Hematopoietic multipotent progenitor cell (in vitro differentiated cells): ENCODE results near the gene BLVRB. TPM values are rescaled to one million over a fixed set of nuclear protein-coding genes. Genes with fewer than 3 reads are reported as not detected.
"Not testable (repeated sequence)": the region's sequence is repeated elsewhere in the genome, so short reads cannot be mapped to it uniquely, and the experiment has no call there.

Experiments
- DNase-seq, 3 donors: peaks; one replicate each; pipeline ENCODE4 v3.0.0-alpha.2; 2011 to 2015; ENCODE audit warnings: low read depth in 2 of 3, low spot score in 2 of 3
- total RNA-seq: library from RNA; depleted of rRNA; stranded (reverse); fragments of >200 nt; gene quantifications from one replicate; pipeline ENCODE4 v1.2.3, GENCODE V29; 2012

BLVRB gene
- total RNA-seq, 1 donor = 150 TPM

DNA sequence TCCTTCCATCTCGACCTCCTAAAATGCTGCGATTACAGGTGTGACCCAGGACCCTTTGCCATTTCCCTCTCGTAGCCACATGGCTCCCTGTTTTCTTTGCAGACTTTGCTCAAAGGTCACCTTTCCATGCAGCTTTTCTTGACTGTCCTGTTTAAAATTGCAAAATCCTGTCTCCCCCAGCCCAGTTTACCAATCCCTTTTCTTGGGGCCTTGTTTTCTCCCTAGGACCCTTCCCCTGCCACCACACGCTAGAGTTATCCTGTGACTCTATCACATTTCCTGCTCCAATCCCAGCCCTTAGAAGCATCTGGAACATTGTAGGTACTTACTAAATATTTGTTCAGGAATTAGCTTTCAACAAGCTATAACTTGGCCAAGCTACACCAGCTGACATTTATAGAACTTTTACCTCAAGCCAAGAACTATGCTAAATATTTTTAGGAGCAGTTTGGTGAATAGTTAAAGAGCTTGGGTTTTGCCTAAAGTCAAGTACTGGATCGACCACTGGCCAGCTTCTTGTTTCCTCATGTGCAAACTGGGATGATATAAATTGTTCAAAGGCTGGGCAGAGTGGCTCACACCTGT is 12.3 kb downstream of the BLVRB start:
- no peak for DNase-seq

DNA sequence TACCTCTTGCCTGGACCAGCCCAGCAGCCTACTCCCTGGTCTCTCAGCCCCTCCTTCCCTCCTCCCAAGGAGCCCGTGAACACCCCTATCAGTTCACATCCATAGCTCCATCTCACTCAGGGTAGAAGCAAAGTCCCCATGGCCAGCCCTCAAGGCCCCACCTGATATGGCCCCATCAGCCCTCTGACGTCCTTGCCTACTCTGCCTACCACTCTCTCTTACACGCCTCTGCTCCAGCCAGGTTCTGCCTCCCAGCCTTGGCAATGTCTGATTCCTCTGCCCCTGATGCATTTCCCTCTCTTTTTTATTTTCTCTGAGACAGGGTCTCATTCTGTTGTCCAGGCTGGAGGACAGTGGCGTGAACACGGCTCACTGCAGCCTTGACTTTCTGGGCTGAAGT is 13.5 kb downstream of the BLVRB start:
- DNase-seq = no peak

DNA sequence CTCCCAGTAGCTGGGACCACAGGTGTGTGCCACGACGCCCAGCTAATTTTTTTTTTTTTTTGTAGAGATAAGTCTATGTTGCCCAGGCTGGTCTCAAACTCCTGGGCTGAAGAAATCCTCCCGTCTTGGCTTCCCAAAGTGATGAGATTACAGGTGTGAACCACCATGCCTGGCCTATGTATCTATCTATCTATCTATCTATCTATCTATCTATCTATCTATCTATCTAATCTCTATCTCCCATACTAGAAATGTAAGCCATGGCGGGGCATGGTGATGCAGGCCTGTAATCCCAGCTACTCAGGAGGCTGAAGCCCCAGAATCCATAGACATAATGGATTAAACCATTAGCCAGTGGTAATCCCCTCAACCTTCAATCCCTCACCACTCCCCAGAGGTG is 14.9 kb downstream of the BLVRB start:
- DNase-seq = no peak

DNA sequence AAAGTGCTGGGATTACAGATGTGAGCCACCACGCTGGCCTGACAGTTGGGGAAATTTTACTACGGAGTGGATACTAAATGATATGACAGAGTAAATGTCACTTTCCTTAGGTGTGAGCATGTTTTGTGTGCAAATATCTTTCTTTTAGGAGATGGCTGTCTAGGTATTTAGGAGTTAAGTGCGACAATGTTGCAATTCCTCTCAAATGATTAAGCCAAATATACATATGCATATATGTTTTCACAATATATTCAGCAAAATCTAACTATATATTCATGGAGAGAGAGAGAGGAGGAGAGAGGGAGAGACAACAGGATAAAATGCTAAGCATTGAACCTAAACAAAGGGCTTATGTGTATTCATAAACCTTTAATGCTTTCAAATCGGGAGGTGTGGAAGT is 16.0 kb downstream of the BLVRB start:
- DNase-seq = no peak

DNA sequence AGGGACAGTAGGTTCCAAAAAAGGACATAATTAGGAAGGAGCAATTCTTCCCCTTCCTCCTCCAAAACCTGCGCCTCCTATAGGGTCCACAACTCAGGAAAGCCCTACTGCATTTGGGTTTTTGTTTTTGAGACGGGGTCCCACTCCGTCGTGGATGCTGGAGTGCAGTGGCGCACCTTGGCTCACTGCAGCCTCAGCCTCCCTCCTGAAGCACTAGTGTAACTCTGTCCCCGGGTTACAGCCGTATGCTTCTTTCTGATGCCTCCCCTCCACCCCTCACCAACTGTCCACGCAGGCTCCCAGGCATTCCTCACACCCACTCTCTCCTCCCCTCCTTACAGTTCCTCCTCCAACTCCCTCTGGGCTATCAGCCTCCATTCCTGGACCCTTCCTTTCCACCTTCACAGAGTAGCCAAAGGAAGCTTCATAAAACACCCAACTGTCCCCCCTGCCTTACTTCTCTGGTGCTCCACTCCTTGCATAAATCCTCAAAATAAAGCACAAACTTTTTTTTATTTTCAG is 19.2 kb downstream of the BLVRB start:
- DNase-seq = no peak

DNA sequence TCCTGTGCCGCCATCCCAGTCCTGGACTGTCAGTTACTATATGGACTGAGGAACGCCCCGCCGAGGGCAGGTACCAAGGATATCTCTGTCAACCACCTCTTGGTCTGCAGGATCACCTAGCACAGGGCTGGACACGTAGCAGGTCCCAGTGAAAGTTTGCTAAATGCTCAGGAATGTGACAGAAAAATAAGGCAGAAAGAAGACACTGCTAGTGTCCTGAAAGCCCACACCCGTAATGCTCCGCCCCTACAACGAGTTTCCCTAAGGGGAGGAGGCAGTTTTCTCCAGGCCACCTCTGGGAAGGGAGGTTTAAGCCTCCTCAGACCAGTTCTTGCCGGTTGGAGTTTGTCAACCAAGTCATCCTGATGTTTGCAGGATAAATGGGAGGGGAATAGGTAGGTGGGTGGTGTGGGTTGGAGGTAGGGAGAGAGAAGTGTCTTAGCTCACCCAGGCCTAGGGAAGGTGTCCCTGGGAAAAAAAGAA is 19.7 kb downstream of the BLVRB start:
- DNase-seq = no peak

DNA sequence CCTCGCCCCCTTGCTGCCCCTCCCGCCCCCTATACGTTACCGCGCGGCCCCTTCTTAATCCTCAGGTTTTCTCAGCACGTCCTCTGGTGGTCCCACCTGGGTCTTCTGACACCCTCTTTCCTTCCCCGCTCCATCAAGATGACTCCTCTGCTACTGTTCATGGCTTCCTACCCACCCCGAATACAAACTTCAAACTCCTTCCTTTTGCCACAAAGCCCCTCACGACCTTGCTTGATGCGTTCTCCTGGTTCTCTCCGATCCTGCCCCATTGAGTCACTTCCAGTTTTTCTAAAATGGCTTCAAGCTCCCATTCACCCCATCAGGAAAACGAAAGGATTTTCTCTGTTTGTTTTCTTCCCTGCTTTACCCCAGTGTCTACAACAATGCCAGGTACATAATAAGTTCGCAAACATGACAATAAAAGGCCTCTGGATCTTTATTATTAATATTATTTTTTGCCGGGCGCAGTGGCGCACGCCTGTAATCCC is 20.7 kb downstream of the BLVRB start:
- DNase-seq = no peak

DNA sequence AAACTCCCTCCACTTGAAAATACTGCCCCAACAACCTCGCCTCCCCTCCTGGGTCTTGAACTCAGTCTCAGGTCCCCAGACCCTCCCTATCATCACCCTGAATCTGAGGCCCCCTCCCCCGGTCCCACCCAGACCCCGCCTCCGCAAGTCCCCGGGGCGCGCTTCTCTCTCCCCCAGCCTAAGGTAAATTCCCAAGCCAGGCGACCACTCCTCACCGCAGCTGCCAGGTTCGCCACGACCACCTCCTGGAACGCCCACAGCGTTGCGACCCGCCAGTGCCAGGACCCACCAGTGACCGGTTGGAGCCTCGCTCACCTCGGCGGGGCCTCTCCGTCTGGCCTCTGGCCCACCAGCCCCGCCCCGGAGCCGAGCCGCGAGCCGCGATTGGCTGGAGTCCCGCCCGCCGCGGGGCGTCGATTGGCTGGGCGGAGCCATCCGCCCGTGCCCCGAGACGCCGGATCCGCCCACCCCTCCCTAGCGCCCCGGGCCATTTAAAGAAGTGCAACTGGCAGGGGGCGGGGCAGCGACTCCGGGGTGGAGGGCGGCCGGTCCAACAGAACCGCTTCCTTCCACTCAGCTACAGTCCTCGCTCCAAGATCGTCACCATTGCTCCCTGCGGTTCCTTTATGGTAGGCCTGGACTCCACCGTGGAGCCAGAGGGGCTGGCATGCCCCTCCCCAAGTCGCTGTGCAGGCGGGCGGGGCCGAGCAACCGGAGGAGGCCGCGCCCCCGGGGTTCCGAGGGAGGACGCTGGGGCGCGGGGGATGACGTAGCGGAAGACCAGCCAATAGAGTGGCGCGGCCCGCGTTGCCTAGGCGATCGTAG is 21.3 kb downstream of the BLVRB start, which contains the start of gene SERTAD3:
Gene SERTAD3 (minus strand): TSS at position 336 of the 825 bp plus-strand sequence. CDS start 2,255 bp downstream, outside the sequence.
- peak; percentile 95 to 98 (median 96) for DNase-seq

DNA sequence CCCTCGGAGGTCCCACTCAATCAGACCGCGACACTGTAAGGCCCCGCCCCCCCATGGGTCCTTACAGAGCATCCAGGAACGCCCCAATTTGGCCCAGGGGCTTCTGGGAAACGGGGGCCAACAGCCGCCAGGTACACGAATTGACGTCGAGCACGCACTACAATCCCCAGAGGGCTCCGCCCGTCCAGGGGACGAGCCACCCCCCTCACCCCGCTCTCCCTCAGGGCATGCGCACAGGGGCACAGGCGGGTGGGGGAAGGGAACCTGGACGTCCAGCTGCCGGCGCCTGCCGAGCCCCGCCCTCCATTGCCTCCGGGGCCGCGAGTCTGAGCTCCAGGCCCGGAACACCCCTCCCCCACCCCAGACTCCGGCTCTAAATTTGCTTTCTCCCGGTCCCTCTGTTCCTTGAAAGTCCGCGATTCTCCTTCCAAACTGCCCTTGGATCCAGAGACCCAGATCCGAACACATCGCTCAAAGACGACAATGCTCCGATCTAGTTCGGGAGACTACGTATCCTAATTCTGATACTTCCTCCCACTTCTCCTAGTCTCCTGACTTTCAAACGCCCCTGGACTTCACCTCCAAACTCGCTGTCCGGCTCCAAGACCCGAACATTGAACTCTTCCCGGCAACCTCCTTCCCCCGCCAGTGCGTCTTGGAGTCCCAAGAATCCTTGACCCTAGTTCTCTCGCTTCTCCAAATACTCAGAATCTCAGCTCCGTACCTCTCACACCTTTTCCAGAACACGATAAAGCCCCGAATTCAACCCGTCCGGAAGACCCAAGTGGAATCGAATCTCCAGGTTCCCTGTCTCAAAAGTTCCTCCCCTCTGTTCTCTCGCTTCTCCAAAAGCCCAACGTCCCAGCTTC is 22.2 kb downstream of the BLVRB start:
- DNase-seq = peak; percentile 91 to 100 (median 100)

DNA sequence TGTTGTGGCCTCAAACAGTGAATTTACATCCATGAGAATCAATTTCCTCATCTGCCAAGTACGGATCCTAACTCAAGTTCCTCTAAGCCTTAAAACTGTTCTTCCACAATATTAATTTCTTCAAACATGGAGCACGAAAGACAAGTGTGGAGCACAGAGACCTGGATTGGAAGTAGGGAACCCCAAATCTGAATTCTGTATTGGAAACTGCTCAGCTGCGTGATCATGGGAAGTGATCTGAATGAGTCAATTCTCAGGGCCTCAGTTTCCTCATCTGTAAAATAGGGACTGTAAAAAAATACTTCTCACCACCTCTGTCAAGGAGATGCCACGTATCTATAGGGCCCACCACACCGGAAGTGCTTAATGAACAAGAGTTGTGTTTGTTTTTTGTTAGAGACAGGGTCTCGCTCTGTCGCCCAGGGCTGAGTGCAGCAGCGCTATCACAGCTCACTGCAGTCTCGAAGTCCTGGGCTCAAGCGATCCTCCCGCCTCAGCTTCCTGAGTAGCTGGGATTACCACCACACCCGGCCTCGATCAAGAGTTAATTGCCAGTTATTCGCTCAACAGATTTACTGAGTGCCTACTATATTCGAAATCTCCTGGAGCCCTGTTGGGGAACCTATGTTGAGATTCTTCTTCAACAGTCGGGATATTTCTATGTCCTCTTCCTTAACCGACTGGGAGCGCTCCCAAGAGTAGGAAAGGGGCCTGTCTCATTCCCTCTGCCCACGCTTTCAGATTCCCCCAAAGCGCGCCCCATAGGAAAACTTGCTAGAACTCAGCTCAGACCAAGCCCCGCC is 23.0 kb downstream of the BLVRB start:
- DNase-seq = no peak

DNA sequence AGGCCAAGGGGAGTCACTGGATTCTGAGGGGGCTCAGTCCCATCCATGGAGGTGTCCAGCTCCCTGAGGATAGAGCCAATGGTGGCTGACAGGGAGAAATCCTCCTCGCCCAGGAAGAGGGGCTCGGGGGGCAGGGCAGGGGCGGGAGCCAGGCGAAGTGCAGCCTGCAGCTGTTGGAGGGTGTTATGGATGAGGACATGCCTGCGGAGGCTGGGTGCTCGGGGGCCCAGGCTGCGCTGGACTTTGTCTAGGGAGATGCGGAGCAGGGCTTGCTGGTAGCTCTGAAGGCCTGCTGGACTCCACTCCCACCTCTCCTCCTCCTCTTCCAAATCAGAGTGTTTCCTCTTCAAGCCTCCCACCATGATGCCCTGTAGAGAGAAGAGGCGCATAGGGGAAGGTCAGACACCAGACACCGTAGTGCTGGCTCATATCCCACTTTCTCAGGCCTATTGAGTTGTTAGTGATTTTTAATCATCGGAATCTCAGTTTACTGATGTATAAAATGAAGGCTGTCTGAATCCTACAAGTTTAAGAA is 23.8 kb downstream of the BLVRB start:
- DNase-seq = no peak

DNA sequence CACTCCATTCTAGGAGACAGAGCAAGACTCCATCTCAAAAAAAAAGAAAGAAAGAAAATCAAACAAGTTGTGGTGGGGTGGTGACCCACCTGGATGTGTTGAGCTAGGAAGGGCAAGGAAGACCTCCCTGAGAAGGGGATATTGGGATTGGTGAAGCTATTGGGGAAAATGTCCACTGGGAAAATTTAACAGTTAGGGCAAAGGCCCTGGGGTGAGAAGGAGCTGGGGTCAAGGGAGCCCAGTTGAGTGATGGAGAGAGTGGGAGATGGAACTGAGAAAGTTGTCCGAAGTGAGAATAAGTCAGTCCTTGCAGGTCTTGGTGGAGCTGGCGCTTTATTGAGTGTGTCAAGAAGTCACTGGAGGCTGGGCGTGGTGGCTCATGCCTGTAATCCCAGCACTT is 27.3 kb downstream of the BLVRB start:
- DNase-seq = no peak

DNA sequence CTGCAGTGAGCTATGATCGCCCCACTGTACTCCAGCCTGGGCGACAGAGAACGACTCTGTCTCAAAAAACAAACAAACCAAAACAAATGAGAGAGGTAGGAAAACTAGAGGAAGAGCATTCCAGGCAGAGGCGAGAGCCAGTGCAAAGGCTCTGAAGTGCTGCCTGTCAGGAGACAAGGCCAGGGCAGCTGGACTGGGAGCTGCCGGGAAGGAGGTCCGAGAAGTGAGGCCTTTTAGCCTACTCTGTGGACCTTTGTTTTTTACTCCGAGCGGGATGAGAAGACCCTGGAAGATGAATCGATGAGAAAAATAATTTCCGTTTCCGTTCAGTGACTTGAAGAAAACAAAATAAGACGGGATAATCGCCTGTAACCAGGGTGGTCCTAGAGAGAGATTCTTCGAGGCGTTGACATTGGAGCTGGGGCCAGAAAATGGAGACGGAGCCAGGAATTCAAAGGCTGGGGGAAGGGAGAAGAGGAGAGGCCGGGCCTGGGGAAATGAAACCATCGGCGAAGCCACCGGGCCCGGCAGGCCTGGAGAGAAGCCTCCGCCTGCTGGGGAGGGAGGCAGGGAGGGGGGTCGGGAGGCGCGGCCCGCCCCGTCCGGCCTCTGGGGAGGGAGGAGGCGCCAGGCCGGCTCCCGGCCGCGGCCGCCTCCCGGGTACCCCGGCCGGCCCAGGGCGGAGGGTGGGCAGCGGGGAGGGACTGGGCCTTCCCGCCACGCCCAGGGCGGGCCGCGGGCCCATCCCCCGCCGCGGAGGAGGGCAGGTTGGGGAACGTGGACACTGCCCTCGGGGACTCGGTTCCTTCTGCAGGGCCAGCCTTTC is 31.9 kb downstream of the BLVRB start:
- DNase-seq = peak in 2 of 3 donors; percentile 69 to 79

DNA sequence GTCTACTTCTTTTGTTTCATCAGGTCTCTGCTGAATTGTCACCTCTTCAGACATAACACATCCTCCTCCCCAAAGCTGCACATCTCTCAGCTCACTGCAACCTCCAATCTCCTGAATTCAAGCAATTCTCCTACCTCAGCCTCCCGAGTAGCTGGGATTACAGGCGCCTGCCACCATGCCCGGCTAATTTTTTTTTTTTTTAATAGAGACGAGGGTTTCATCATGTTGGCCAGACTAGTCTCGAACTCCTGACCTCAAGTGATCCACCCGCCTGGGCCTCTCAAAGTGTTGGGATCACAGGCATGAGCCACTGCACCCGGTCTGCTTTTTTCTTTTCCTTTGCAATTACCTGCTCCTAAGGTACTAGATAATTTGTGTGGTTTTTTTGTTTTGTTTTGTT is 32.8 kb downstream of the BLVRB start:
- not testable (repeated sequence) for DNase-seq

DNA sequence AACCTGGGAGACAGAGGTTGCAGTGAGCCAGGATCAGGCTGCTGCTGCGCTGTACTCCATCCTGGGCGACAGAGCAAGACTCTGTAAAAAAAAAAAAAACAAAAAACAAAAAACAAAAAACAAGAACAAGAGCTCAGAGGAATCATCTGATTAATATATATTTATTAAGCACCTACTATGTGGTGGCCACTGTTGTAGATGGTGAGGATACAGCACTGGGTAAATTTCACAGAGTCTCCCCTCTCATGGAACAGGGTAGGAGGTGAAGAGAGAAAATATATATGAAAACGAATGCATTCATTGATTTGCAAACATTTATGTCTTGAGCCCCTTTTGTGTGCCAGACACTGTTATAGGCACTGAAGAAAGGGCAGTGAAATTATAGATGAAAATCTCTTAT is 33.8 kb downstream of the BLVRB start:
- DNase-seq = no peak

DNA sequence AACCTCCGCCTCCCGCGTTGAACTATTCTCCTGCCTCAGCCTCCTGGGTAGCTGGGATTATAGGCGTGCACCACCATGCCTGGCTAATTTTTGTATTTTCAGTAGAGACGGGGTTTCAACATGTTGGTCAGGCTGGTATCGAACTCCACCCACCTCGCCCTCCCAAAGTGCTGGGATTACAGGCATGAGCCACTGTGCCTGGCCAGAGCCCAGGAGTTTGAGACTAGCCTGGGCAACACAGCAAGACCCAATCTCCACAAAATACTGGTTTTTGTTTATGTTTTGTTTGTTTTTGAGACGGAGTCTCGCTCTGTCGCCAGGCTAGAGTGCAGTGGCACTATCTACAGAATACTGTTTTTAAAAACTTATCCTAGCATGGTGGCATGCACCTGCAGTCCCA is 35.3 kb downstream of the BLVRB start:
- not testable (repeated sequence) for DNase-seq

DNA sequence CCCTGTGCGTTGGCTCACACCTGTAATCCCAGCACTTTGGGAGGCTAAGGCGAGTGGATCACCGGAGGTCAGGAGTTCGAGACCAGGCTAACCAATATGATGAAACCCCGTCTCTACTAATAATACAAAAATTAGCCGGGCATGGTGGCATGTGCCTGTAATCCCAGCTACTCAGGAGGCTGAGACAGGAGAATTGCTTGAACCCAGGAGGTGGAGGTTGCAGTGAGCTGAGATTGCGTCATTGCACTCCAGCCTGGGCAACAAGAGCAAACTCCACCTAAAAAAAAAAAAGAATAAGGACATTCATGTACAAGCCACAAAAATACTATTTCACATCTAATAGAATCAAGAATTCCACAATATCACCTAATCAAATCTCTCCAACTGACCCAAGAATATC is 37.3 kb downstream of the BLVRB start:
- not testable (repeated sequence) for DNase-seq

DNA sequence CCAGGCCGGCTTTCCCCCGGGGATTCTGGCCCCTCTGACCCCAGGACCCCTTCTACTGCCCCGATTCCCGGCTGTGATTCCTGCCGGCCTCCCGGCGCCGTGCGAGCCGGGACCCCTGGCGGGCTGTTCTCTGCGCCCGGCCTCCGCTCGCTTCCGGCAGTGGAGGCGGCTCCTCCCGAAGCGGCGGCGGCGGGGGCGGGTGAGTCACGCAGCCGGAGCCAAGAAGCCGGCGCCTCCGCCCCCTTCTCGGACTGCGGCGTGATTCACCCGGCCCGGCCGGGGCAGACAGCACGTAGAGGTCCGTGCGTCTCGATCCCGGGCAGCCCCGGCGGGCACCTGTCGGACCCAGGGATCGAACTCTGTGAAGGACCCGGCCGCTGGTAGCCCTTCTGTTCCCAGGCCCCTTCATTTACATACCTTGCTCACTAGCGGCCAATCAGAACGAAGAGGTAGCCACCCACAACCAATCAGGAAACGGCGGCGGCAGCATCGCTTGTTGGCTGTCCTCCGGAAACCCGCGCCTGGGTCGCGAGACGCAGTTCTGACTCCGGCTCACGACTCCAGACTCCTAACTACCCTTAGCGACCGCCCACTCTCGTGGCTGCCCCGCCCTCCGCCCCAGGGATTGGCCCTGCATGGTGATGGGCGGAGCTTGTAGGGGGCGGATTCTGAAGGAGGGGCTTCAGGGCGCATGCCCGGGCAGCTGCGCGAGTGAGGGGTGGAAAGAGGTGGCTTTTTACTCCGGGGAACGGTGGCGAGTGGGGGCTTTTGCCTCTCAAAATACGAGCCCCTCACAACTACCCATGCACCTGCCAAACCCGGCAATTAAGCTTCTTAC is 39.9 kb downstream of the BLVRB start, which contains the start of gene SERTAD1:
Gene SERTAD1 (minus strand): TSS at position 543 of the 838 bp plus-strand sequence. CDS start 2,446 bp downstream, outside the sequence.
- DNase-seq = peak; percentile 98 to 100 (median 99)
